Skeletal muscle cell (primary cell): ENCODE data around the gene CPB2.
A peak's percentile ranks its signal among the peaks of the same experiment; 100 is the strongest.

Source experiments
- DNase-seq: peaks from one replicate; pipeline ENCODE4 v3.0.0-alpha.2; 2010; ENCODE audit warnings: low read depth
- H3K4me3 ChIP-seq: 2 replicates; pipeline ENCODE4 v1.5.1; 2011; ENCODE audit warnings: low read depth, mild to moderate bottlenecking, control low read depth, low read length, moderate library complexity

CPB2 gene

DNA sequence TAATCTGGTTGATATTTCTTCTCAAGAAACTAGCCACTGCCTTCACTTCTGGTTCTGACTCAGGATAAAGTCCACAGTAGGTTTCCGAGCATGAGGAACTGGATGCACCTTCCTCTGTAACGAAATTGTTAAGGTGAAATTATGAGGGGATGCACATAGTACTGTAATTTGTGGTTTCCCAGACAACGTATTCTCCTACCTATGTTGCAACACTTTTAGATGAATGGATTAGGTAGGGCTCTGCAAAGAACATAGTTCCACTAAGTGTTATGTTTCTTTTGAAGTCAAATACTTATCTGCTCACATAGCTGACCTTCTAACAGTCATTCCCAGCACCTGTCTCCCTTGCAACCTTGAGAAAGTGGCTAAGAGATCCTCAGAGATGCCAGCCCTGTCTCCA is 46.6 kb downstream of the CPB2 start:
- H3K4me3 ChIP-seq: no peak overlapping the region
- no peak for DNase-seq

DNA sequence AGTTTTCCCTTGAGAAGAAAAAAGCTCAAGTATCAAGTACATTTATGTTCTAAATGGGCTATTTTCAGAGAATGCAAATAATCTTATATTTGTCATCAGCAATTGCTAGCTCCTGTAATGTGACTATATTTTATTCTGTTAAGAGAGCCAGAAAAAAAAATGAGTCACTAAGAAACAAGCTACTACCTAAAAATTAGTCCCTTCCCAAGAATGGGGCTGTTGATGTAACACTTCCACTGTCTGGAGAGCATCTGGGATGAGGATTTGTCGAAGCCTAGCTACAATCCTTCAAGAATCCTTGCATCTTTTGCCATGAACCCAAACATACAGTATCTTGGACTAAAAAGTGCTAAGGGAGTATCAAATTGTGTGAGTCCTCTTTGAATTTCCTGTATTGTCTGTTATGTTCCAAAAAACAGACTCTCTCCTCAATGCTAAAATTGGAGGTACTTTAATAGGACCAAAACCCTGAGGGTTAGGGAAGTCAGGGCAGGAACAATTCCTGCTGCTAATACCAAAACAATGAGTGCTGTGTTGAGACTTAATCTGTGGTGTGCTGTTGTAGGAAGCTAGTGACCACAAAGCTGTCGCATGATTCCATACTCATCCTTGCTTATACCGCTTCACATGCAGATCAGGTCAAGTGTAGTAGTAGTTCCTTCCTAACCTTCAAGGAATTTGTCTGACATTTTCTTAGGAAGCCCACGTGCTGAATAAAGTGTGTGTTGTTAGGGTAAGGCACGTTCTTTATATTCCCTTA is 47.4 kb downstream of the CPB2 start:
- no peak for DNase-seq
- H3K4me3 ChIP-seq: no peak overlapping the region

DNA sequence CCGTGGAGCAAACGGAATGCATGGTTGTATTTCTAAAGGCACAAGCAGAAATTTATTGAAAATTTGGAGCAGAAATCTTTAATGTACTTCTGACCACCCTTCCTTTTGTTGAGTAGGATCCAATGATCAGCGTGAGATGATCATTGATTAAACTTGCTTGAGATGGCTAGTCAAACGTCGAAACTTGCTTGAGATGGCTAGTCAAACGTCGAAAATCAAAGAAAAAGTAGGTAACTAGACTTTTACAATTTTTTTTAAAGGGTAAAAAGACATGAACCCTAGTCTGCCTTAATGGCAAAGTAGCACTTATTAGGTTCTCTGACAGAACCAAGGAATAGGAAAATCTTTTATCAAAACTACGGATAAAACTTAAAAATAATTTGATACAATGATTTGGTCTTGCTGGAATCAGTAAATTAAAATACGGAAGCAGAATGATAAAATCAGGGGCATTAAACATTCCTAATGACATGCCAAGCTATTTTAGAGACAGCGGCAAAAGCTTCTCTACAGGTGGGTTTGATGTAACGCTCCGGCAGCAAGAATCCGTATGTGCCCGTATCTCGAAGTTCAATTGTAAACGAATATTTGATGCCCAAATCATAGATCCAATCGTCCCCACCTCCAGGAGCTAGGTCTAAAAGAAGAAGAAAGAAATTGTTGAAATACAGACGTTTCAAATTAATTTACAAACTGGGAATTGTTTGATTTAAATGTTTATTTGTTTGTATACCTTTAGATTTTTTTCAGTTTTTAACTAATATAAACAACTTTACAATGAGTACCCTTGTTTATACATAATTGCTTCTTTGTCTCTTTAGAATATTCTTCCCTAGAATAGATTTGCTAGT is 51.4 kb downstream of the CPB2 start:
- no peak for DNase-seq
- peak overlapping the region; percentile 98 for H3K4me3 ChIP-seq

DNA sequence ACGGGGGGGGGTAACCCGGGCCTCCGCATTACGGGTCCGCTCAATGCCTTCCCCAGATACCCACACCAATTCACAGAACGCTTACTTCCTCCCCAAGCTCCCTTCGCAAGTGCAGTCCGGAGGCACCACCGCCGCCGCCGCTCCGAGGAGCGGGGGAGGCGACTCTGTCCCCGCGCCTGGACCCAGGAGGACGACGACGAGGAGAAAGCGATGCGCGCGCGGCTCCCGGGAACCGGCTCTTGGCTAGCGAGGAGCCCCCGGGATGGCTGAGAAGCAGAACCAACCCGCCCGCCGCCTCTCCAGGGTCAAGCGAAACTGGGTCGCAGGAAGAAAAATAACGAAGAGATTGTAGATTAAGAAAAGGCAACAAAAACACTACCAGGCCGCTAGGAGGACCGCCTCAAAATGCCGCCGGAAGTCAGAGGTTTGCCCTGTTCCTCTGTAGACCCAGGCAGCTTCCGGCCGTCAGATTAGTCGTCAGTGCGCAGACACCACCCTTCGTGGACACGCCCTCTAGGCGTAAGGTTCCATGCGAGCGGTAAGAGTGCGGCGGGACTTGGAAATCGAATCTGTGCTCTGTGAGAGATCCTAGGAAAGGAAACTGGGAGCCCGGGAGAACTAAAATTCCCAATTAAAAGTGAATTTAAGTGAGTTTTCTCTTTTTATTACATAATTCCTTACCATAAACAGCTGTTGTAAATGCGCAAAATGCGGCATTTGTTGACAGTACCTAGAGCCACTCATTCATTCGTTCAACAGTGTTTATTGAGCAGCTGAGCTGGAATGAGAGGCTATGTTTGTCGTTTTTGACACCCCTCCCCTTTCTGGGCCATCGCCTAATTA is 52.3 kb downstream of the CPB2 start, which contains the start of gene ZC3H13:
Gene ZC3H13, minus strand, starts transcription at position 428 of the 843 bp plus-strand sequence. CDS start 7,239 bp downstream, outside the sequence.
- peak; percentile 90 for DNase-seq

DNA sequence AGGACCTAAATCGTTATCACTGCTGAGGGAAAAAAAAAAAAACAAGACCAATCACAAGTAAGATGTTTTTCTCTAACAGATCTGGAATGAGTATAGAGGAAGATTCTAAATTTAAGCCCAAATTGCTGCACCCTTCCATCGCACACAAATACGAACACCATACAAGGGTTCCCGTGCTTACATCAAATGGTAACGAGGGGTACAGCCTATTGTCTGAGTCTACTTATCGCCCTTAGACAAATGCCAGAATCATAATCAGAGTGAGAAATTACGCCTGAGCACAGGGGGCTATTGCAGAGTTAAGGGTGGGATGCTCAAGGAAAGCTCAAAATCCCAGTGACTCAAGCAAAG is 52.9 kb downstream of the CPB2 start:
- no peak for DNase-seq
- peak overlapping the region; percentile 98 for H3K4me3 ChIP-seq

More for the DNA sequence above, 52.3 kb downstream of the CPB2 start, which contains the start of gene ZC3H13:
- H3K4me3 ChIP-seq: peak within 1 kb of the TSS; percentile 98

DNA sequence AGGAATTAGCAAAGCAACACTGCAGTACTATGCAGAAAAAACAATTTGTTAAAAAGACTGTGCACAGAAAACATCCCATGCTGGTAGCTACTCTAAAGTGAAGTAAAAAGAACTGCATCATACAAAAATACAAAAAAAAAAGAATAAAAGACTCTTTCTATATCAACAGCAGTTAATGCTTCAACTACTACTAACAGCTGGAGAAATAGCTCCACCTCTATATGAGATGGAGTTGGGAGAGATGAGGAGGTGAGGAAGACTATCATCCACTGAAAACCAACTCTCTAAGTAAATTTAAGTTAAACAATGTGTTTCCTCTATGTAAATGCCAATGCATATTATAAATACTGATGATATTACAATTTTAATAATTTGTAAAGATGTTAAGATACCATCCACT is 54.1 kb downstream of the CPB2 start:
- DNase-seq: no peak
- H3K4me3 ChIP-seq: no peak overlapping the region

DNA sequence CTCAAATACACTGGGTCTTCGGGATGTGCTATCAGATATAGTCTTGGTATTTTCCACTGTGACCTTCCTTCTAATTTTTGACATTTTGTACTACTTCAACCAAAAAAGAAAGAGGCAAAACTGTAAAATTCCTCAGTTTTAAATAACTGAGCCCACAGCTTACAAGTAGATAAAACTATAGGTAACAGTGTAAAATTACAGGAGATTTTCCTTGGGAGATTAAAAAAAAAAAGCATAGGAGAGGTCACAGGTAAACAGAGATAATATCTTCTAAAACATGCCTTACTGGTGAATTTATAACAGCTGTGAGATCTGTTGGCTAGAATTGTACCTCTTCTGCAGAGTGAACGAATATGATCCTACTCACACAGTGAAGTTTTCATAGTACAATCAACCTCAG is 59.4 kb downstream of the CPB2 start:
- DNase-seq: no peak
- no peak overlapping the region for H3K4me3 ChIP-seq

DNA sequence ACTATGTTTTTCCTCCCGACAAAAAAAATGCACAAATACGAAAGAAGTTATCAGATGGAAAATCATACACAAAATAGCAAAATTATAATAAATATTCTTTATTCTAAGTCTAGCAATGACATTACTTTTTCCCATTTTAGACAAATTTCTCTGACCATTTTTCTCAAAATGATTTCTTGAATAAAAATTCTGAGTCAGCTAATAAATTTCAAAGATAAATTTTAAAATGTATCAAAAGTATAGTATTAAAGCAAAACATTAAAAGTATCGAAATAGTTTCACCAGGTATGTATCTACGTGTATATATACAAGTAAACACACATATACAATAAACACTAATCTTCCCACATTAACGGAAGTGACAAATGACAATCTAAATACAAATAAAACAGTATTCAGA is 61.2 kb downstream of the CPB2 start:
- H3K4me3 ChIP-seq: no peak overlapping the region
- no peak for DNase-seq

DNA sequence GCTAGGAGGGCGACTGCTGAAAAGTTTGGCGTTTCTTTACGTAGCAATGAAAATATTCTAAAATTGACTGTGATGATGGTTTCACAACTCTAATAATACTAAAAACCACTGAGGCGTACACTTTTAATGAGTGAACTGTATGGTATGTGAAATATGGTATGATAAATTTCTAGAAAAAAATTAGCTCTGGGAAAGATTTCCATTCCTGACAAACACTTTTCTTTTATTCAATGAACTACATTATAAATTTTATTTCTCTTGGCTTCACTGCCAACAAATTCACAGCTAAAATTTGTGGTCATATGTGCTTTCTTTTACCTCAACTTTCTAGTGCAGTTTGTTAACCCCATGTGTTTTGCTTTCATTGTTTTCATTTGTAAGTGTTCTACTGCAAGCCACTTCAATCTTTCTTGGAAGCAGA is 63.4 kb downstream of the CPB2 start:
- no peak overlapping the region for H3K4me3 ChIP-seq
- DNase-seq: no peak

DNA sequence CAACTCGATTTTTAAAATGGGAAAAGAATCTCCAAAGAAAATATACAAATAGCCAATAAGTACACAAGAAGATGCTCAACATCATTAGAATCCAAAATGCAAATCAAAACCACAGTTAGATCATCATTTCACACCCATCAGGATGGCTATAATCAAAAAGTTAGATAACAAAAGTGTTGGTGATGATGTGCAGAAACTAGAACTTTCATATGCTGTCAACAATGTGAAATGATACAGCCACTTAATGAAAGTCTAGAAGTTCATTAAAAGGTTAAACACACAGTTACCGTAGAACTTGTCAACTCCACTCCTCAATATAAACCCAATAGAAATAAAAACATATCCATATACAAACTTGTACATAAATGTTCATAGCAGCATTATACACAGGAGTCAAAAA is 64.1 kb downstream of the CPB2 start:
- no peak for DNase-seq
- no peak overlapping the region for H3K4me3 ChIP-seq

DNA sequence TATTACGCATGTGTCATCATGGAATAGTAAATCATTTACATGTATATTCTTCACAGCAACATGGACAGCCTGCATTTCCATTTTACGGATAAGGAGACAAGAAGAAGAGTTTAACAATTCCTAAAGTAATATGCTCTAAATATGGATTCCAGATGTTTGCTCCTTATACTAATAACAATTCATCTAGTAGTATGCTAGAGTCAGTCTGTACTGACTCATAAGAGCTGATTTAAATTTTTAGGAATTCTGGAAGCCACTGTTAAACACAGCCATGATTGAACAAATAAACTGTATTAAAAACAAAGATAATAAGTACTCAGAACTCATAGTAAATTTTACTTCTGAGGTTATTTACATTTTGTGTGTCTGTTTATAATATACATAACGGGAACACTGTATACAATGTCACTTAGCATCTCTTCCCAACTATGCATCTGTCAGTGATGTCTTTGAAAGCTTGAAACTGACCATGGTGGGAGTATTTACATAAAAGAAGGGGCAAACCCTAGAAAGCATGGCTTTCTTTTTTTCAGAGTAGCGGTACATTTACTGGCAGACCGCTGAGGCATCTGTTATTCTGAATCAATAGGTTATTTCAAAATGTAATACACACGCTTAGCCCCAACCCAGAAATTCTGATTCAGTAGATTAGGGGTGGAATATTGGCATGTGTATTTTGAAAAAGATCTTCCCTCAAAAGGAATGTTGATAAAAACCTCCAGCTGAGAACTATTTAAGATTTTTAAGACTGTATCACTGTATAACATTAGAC is 65.2 kb downstream of the CPB2 start:
- H3K4me3 ChIP-seq: no peak overlapping the region
- DNase-seq: no peak

DNA sequence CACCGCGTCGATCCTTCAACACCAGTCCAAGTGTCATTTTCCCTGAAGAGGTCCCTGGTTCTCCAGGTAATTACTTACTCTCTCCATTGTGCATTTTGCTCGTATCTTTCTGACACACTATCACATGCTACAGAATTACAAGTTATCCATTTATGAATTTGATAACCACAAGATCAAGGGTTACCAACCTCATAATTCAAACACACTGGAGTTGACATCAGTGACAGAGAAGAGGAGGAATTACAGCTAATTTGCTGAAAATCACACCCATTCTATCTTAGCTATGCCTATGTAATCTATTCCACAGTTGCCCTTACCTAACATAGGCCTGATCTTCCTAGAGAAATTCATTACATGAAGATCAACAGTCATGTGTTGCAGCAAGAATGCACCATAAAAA is 66.5 kb downstream of the CPB2 start:
- no peak overlapping the region for H3K4me3 ChIP-seq
- no peak for DNase-seq

DNA sequence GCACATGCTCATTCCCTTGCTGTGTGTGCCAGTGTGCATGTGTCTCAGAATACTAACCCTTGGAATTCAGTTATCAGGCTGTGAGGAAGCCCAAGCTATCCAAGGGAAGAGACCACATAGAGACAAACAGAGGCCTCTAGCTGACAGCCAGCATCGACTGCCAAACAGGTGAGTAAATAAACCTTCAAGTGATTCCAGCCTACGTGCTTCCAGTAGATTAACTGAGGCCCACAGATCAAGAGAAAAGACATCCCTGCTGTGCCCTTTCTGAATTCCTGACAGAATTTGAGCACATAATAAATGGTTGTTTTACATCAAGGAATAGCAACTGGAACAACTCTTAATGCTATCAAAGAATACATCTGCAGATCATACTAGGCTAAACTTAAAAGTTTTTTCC is 69.8 kb downstream of the CPB2 start:
- no peak for DNase-seq
- no peak overlapping the region for H3K4me3 ChIP-seq

DNA sequence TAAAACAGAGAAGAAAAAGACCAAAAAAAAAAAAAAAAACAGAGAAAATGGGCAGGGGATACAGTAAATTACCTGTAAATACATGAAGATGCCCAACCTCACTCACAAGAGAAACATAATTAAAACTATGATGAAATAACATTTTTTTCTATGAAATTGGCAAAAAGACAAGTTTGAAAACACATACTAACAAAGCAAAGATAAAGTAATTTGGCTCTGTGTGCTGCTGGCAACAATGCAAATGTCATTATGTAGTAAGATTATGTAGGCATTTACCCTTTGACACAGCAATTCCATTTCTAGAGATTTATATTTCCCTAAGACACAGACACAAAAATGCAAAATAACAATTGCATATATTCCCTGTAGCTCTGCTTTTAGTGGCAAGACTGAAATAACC is 72.5 kb downstream of the CPB2 start:
- no peak overlapping the region for H3K4me3 ChIP-seq
- no peak for DNase-seq

DNA sequence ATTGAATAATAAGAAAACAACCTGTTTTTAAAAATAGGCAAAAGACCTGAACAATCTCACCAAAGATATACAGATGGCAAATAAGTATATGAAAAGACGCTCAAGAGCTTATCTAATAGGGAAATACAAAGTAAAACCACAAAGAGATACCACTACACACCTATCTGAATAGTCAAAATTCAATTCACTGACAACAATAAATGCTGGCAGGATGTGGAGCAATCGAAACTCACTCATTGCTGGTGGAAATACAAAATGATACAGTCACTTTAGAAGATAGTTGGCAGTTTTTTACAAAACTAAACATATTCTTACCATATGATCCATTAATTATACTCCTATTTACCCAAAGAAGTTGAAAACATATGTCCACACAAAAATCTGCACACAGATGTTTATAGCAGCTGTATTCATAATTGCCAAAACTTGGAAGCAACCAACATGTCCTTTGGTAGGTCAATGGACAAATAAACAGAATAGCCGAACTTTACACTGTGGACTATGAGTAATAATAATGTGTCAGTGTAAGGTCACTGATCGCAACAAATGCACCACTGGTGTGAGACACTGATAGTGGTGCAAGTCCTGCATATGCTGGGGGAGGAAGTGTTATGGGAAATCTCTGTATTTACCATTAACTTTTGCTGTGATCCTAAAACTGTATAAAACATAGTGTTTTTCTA is 73.1 kb downstream of the CPB2 start:
- H3K4me3 ChIP-seq: no peak overlapping the region
- no peak for DNase-seq

DNA sequence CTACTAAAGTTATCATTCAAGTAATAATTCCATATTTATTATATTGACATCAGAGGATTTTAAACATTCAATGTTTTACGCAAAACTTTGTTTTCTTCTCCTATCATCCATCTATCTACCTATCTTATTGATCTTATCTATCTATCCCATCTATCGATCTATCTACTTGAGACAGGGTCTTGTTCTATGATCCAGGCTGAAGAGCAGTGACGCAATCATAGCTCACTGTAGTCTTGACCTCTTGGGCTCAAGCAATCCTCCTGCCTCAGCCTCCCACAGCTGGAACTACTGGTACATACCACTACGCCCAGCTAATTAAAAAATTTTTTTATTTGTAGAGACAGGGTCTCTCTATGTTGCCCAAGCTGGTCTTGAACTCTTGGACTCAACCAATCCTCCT is 79.7 kb downstream of the CPB2 start:
- no peak overlapping the region for H3K4me3 ChIP-seq
- DNase-seq: no peak

DNA sequence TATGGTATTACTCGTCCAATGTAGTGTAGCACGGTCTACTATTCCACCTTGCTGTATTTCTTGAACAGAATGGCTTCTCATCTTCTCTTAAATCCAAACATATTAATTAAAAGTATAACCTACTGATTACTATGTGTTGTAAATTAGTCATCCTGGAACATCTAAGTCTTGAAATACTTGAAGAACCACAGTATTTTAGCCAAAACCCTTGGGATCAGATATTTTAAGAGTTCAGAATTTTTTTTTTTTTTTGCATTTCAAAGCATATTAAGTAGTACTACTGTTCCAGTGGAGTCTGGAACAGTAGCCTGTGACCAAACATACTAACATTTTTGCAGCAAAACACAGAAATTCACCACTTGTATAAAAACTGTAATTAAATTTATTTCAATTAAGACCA is 82.4 kb downstream of the CPB2 start:
- H3K4me3 ChIP-seq: no peak overlapping the region
- no peak for DNase-seq

DNA sequence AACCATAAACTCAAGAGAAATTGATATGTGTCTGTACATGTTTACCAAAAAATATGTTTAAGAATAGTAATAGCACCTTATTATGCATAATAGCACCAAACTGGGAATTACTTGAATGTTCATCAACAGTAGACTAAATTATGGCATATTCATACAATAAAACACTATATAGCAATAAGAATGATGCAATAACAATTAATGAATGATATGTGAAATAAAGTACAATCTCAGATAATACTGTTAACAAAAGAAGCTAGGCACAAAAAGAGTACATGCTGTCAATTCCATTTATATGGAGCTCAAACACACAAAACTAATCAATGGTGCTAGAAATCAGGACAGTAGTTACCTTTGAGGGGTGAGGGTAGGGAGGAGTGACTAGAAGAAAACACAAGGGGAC is 88.6 kb downstream of the CPB2 start:
- DNase-seq: no peak
- no peak overlapping the region for H3K4me3 ChIP-seq

DNA sequence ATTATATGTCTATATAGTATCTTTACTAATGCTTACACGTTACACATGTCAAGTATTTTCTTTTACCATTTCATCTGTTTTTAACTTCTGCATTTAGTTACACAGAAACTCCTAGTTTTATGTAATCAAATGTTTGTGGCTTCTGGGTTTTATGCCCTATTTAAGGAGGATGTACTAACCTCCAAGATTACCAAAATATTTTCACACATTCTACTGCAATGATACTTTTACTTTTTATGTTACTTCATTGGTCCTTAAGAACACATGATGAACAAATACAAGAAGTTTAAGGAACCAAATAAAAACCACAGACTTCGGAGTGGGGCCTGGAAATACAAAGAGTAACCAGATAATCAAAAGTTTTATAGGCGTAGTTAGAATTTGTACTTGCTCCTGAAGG is 89.5 kb downstream of the CPB2 start:
- H3K4me3 ChIP-seq: no peak overlapping the region
- no peak for DNase-seq
